ENCODE data around the gene ZBTB7B.

ZBTB7B gene

DNA sequence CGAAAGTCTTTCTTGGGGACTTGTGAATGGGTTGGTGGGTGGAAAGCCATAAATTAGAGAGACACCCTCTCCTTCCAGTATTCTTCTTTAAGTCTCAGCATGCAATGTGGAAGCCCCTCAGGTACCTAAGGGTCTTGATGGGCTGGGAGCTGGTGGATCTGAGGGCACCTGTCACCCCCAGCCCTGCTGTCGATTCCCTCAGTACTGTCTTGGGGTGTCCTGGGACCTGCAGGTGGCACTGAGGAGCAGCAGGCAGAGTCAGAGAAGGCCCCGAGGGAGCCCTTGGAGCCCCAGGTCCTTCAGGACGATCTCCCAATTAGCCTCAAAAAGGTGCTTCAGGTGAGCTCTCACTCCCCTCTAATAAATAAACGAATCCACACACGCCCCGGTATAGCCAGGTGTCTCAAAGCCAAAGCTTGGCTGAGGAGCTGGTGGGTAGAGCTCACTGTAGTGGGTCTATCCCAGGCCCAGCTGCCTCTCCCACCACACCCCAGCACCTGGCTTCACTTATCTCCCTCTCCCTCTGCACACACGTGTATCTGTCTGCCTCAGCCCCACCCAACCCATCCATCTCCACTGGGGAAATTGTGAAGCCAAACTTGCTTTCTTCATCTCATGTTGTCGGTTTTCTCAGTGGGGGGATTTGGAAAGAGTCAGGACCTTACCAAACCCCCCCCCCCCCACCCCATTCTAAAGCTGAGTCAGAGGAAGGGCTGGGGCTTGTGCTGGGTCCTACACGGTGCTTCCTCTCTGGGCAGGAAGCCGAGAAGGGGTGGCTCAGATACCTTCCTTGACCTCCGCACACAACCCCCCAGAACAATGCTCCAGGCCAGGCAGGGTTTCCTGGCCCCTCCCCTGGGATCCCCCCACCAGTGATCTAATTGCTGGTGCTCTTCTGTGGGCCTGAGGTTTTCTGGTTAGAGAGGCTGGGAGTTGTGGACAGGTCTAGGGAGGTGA is 50.1 kb downstream of the ZBTB7B start:
- TF ChIP-seq, protein P1, sequence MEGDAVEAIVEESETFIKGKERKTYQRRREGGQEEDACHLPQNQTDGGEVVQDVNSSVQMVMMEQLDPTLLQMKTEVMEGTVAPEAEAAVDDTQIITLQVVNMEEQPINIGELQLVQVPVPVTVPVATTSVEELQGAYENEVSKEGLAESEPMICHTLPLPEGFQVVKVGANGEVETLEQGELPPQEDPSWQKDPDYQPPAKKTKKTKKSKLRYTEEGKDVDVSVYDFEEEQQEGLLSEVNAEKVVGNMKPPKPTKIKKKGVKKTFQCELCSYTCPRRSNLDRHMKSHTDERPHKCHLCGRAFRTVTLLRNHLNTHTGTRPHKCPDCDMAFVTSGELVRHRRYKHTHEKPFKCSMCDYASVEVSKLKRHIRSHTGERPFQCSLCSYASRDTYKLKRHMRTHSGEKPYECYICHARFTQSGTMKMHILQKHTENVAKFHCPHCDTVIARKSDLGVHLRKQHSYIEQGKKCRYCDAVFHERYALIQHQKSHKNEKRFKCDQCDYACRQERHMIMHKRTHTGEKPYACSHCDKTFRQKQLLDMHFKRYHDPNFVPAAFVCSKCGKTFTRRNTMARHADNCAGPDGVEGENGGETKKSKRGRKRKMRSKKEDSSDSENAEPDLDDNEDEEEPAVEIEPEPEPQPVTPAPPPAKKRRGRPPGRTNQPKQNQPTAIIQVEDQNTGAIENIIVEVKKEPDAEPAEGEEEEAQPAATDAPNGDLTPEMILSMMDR (IDR thresholded peaks at IDR 0.05; ENCODE audit: insufficient read depth, low read depth, low read length, missing control alignments): peak; percentile 58
- peak; percentile 51 for DNase-seq (ENCODE audit: low read depth)
- peak overlapping the region; percentile 86 for H3K4me3 ChIP-seq (ENCODE audit: low read length)

DNA sequence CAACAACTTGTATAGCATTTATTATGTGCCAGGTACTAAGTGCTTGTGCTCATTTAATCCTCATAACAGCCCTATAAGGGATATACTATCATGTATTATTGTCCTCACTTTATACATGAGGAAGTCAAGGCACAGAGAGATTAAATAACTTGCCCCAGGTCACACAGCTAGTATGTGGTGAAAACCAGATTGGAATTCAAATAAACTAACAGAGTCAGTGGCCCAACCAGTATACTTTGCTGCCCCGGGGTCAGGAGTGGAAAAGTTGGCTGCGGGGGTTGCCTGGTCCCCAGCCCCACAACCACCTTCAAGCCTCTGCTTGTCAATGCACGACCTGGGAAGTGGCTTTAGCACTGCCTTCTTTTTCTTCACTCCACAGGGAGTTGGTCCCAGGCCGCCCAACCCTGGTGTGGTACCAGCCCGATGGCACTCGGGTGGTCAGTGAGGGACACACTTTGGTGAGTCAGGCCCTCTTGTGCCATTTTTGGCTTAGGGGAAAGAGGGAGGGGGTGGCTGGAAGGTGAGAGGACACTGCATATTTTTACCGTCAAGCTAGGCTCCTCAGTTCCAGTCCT is 51.0 kb downstream of the ZBTB7B start:
- DNase-seq (ENCODE audit: low read depth): no peak
- H3K4me3 ChIP-seq (ENCODE audit: low read length): no peak overlapping the region
- TF ChIP-seq, protein P1 (IDR thresholded peaks at IDR 0.05; ENCODE audit: insufficient read depth, low read depth, low read length, missing control alignments): no peak

DNA sequence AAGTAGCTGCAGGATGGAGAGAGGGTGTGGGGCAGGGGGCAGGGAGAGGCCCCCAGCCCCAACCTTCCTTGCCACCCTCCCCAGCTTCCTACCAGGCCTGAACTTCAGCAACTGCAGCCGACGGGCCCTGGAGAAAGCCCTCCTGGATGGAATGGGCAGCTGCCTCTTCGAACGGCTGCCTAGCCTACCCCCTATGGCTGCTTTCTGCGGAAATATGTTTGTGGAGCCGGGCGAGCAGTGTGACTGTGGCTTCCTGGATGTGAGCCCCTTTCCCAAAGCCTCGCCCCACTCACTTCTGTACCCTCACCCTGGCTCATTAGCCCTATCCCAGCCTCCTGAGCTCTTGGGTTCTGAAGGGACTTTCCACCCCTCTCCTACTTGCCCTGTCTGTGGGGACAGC is 54.5 kb downstream of the ZBTB7B start:
- no peak for DNase-seq (ENCODE audit: low read depth)
- H3K4me3 ChIP-seq (ENCODE audit: low read length): no peak overlapping the region
- TF ChIP-seq, protein P1 (IDR thresholded peaks at IDR 0.05; ENCODE audit: insufficient read depth, low read depth, low read length, missing control alignments): no peak

DNA sequence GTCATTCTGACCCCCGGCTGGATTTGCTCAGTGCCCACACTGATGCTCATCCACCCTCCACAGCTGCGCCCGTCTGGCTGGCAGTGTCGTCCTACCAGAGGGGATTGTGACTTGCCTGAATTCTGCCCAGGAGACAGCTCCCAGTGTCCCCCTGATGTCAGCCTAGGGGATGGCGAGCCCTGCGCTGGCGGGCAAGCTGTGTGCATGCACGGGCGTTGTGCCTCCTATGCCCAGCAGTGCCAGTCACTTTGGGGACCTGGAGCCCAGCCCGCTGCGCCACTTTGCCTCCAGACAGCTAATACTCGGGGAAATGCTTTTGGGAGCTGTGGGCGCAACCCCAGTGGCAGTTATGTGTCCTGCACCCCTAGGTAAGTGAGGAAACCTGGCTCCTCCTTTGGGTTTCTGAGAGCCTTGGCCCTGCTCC is 55.2 kb downstream of the ZBTB7B start:
- TF ChIP-seq, protein P1 (IDR thresholded peaks at IDR 0.05; ENCODE audit: insufficient read depth, low read depth, low read length, missing control alignments): peak; percentile 22
- DNase-seq (ENCODE audit: low read depth): no peak
- H3K4me3 ChIP-seq (ENCODE audit: low read length): no peak overlapping the region

DNA sequence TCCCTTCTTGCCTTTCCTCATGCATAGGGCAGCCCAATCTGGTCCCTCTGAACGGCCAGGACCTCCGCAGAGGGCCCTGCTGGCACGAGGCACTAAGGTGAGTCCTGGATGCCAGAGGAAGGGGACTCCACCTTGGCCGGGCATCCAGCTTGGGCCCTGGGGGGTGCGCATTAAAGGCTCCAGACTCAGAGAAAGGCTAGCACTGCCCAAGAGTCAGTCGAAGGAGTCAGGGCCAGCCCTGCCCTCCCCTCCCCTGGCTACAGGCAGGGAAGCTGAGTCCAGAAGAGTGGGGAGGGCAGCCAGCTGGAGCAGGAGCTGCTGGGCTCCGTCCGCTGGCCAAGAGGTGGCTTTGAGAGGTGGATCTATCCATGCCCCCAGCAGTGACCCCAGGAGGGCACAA is 58.1 kb downstream of the ZBTB7B start:
- no peak overlapping the region for H3K4me3 ChIP-seq (ENCODE audit: low read length)
- TF ChIP-seq, protein P1 (IDR thresholded peaks at IDR 0.05; ENCODE audit: insufficient read depth, low read depth, low read length, missing control alignments): no peak
- no peak for DNase-seq (ENCODE audit: low read depth)

DNA sequence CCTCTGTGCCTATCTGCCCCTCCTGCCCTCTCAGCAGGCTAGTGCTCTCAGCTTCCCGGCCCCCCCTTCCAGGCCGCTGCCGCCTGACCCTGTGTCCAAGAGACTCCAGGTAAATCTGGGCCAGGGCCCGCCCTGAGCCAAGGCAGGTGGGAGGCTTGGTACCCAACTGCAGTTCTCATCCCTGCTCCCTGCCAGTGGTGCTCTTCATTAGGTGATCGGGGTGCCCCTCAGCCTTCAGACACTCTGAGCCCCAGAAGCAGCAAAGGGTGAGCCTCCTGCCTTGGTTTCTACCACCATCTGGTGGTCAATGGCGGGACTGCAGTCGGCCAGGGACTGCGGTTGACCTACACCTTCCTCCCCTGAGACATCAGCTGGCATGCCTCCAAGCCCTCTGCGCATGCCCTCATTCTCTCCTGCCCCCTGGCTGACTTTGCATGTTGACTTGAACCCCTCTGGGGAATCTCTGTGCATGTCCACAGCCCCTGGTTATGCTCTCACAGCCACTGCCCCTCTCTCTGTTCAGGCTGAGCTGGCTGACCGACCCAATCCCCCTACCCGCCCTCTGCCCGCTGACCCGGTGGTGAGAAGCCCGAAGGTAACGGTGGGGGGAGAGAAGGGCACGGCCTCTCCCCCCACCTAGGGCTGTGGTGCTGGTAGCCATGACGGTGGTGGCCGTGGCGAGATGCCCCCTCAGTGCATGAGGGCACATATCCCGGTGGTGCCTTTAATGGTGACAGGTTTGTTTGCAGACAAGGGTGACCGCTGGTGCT is 59.0 kb downstream of the ZBTB7B start:
- DNase-seq (ENCODE audit: low read depth): peak; percentile 82
- TF ChIP-seq, protein P1 (IDR thresholded peaks at IDR 0.05; ENCODE audit: insufficient read depth, low read depth, low read length, missing control alignments): peak; percentile 98
- no peak overlapping the region for H3K4me3 ChIP-seq (ENCODE audit: low read length)
